Stimulated activated CD4-positive, alpha-beta T cell treated with anti-CD3 and anti-CD28 coated beads, Interleukin-1b, Interleukin-23, amount 100 ng/mL, for 48 hours (primary cell): ENCODE results near the gene CERS3.

Source experiments
- DNase-seq: peaks from one replicate; pipeline ENCODE4 v3.0.0-alpha.2; 2020

CERS3 gene

GRCh38 chr15:100373120-100373896, 155.4 kb downstream of the CERS3 start:
- DNase-seq: no peak

GRCh38 chr15:100372739-100373119, 156.0 kb downstream of the CERS3 start:
- no peak for DNase-seq

- no peak for DNase-seq
These were observed 173.4 kb downstream of the CERS3 start for GRCh38 chr15:100355342-100355741.

- DNase-seq: no peak
These were observed 175.3 kb downstream of the CERS3 start for GRCh38 chr15:100353449-100353848.

- DNase-seq: no peak
These were observed 178.1 kb downstream of the CERS3 start for GRCh38 chr15:100350434-100351226.
